ENCODE measurements around the gene CDADC1. TPM values are rescaled to one million over a fixed set of nuclear protein-coding genes. Genes with fewer than 3 reads are reported as not detected.

The CDADC1 gene
- polyA plus RNA-seq, 1 donor, result 9.2 TPM

- H3K4me1 ChIP-seq (ENCODE audit: control insufficient read depth, insufficient read depth, low read length), result no peaks in the 10 kb centered on the region
- H3K27me3 ChIP-seq (ENCODE audit: control insufficient read depth, insufficient read depth, low read length), result no peaks in the 10 kb centered on the region
- H3K9me3 ChIP-seq (ENCODE audit: control insufficient read depth, low read depth, low read length), result no peaks in the 10 kb centered on the region
- H3K4me3 ChIP-seq (ENCODE audit: low read length), result no peak overlapping the region
- WGBS (ENCODE audit: insufficient coverage, low lambda C conversion rate), result 100% methylated on average over 1 of the region's 8 CpGs
- no peaks in the 10 kb centered on the region for H3K36me3 ChIP-seq (ENCODE audit: control insufficient read depth, insufficient read depth, low read length)
- H3K27ac ChIP-seq (ENCODE audit: low read length), result no peak overlapping the region
- no peak for DNase-seq
Measured at GRCh38 chr13:49329831-49330545, 82.3 kb downstream of the CDADC1 start.

- Histone ChIP-seq H3K27ac (ENCODE audit: low read length) (no peak overlapping the region), H3K36me3 (ENCODE audit: control insufficient read depth, insufficient read depth, low read length) (no peaks in the 10 kb centered on the region), H3K4me3 (ENCODE audit: low read length) (no peak overlapping the region), H3K9me3 (ENCODE audit: control insufficient read depth, low read depth, low read length) (no peaks in the 10 kb centered on the region), H3K4me1 (ENCODE audit: control insufficient read depth, insufficient read depth, low read length) (peaks cover 3% of the 10 kb centered on the region), H3K27me3 (ENCODE audit: control insufficient read depth, insufficient read depth, low read length) (no peaks in the 10 kb centered on the region)
- no CpG with 5 or more reads among the region's 1 CpG for WGBS (ENCODE audit: insufficient coverage, low lambda C conversion rate)
- DNase-seq, result no peak
Measured at GRCh38 chr13:49330546-49330864, 82.8 kb downstream of the CDADC1 start.

- Histone ChIP-seq H3K9me3 (ENCODE audit: control insufficient read depth, low read depth, low read length) (no peaks in the 10 kb centered on the region), H3K27ac (ENCODE audit: low read length) (peak overlapping the region; percentile 16), H3K36me3 (ENCODE audit: control insufficient read depth, insufficient read depth, low read length) (no peaks in the 10 kb centered on the region), H3K4me3 (ENCODE audit: low read length) (no peak overlapping the region), H3K4me1 (ENCODE audit: control insufficient read depth, insufficient read depth, low read length) (peaks cover 3% of the 10 kb centered on the region), H3K27me3 (ENCODE audit: control insufficient read depth, insufficient read depth, low read length) (no peaks in the 10 kb centered on the region)
- DNase-seq, result peak in 1 of 2 donors; percentile 26
- 40% methylated on average over 1 of the region's 4 CpGs for WGBS (ENCODE audit: insufficient coverage, low lambda C conversion rate)
Measured at GRCh38 chr13:49336655-49337054, 88.9 kb downstream of the CDADC1 start.

GRCh38 chr13:49340161-49340560, 92.4 kb downstream of the CDADC1 start:
- 96% methylated on average over 4 of the region's 10 CpGs for WGBS (ENCODE audit: insufficient coverage, low lambda C conversion rate)
- Histone ChIP-seq H3K36me3 (ENCODE audit: control insufficient read depth, insufficient read depth, low read length) (no peaks in the 10 kb centered on the region), H3K4me3 (ENCODE audit: low read length) (no peak overlapping the region), H3K27me3 (ENCODE audit: control insufficient read depth, insufficient read depth, low read length) (no peaks in the 10 kb centered on the region), H3K9me3 (ENCODE audit: control insufficient read depth, low read depth, low read length) (no peaks in the 10 kb centered on the region), H3K27ac (ENCODE audit: low read length) (no peak overlapping the region), H3K4me1 (ENCODE audit: control insufficient read depth, insufficient read depth, low read length) (peaks cover 3% of the 10 kb centered on the region)
- DNase-seq, result no peak

GRCh38 chr13:49341517-49341916, 93.8 kb downstream of the CDADC1 start:
- WGBS (ENCODE audit: insufficient coverage, low lambda C conversion rate), result no CpG with 5 or more reads among the region's 3 CpGs
- Histone ChIP-seq H3K27ac (ENCODE audit: low read length) (no peak overlapping the region), H3K9me3 (ENCODE audit: control insufficient read depth, low read depth, low read length) (no peaks in the 10 kb centered on the region), H3K36me3 (ENCODE audit: control insufficient read depth, insufficient read depth, low read length) (no peaks in the 10 kb centered on the region), H3K4me1 (ENCODE audit: control insufficient read depth, insufficient read depth, low read length) (no peaks in the 10 kb centered on the region), H3K4me3 (ENCODE audit: low read length) (no peak overlapping the region), H3K27me3 (ENCODE audit: control insufficient read depth, insufficient read depth, low read length) (no peaks in the 10 kb centered on the region)
- DNase-seq, result no peak

- H3K4me1 ChIP-seq (ENCODE audit: control insufficient read depth, insufficient read depth, low read length), result no peaks in the 10 kb centered on the region
- no peaks in the 10 kb centered on the region for H3K36me3 ChIP-seq (ENCODE audit: control insufficient read depth, insufficient read depth, low read length)
- no peaks in the 10 kb centered on the region for H3K27me3 ChIP-seq (ENCODE audit: control insufficient read depth, insufficient read depth, low read length)
- H3K4me3 ChIP-seq (ENCODE audit: low read length), result no peak overlapping the region
- H3K27ac ChIP-seq (ENCODE audit: low read length), result no peak overlapping the region
- DNase-seq, result no peak
- H3K9me3 ChIP-seq (ENCODE audit: control insufficient read depth, low read depth, low read length), result no peaks in the 10 kb centered on the region
Measured at GRCh38 chr13:49341941-49342340, 94.2 kb downstream of the CDADC1 start.

GRCh38 chr13:49342454-49342853, 94.7 kb downstream of the CDADC1 start:
- H3K4me1 ChIP-seq (ENCODE audit: control insufficient read depth, insufficient read depth, low read length), result no peaks in the 10 kb centered on the region
- no peak overlapping the region for H3K4me3 ChIP-seq (ENCODE audit: low read length)
- no peaks in the 10 kb centered on the region for H3K27me3 ChIP-seq (ENCODE audit: control insufficient read depth, insufficient read depth, low read length)
- H3K9me3 ChIP-seq (ENCODE audit: control insufficient read depth, low read depth, low read length), result no peaks in the 10 kb centered on the region
- whole genome bisulfite sequencing (ENCODE audit: insufficient coverage, low lambda C conversion rate), result no CpG with 5 or more reads among the region's 2 CpGs
- no peaks in the 10 kb centered on the region for H3K36me3 ChIP-seq (ENCODE audit: control insufficient read depth, insufficient read depth, low read length)
- DNase-seq, result no peak
- H3K27ac ChIP-seq (ENCODE audit: low read length), result no peak overlapping the region

Other genes starting within 250 kb of the CDADC1 start
- 0.15 TPM for gene MLNR, start 27.6 kb upstream of the CDADC1 start, polyA plus RNA-seq
- 7.8 TPM for gene CAB39L, start 196.1 kb downstream of the CDADC1 start, polyA plus RNA-seq
- 13.6 TPM for gene SETDB2, start 196.3 kb downstream of the CDADC1 start, polyA plus RNA-seq
- gene PHF11, start 248.0 kb downstream of the CDADC1 start, polyA plus RNA-seq, result 47.3 TPM

All from large intestine (tissue), 3 donors.